ENCODE data around the gene PHKA1.
"Not testable (repeated sequence)": the region's sequence is repeated elsewhere in the genome, so short reads cannot be mapped to it uniquely, and the experiment has no call there.

The PHKA1 gene

GRCh38 chrX:72569786-72570185 lies 144.3 kb downstream of the PHKA1 start:
- no peak for TF ChIP-seq CTCF (conservative IDR thresholded peaks at IDR 0.05; ENCODE audit: low read depth, low read length)
- no peak for DNase-seq (ENCODE audit: low read depth)
- H3K4me3 ChIP-seq (ENCODE audit: low read length): no peak overlapping the region

- no peak for DNase-seq (ENCODE audit: low read depth)
- H3K4me3 ChIP-seq (ENCODE audit: low read length): no peak overlapping the region
- TF ChIP-seq CTCF (conservative IDR thresholded peaks at IDR 0.05; ENCODE audit: low read depth, low read length): no peak
Measured at GRCh38 chrX:72568406-72569092, 145.6 kb downstream of the PHKA1 start.

GRCh38 chrX:72566448-72566847 lies 147.7 kb downstream of the PHKA1 start:
- DNase-seq (ENCODE audit: low read depth): no peak
- H3K4me3 ChIP-seq (ENCODE audit: low read length): no peak overlapping the region
- no peak for TF ChIP-seq CTCF (conservative IDR thresholded peaks at IDR 0.05; ENCODE audit: low read depth, low read length)

- not testable (repeated sequence) for H3K4me3 ChIP-seq (ENCODE audit: low read length); DNase-seq (ENCODE audit: low read depth)
Measured at GRCh38 chrX:72559655-72560054, 154.5 kb downstream of the PHKA1 start.

- H3K4me3 ChIP-seq (ENCODE audit: low read length): no peak overlapping the region
- peak; percentile 76 for DNase-seq (ENCODE audit: low read depth)
- TF ChIP-seq CTCF (conservative IDR thresholded peaks at IDR 0.05; ENCODE audit: low read depth, low read length): no peak
Measured at GRCh38 chrX:72554448-72555140, 159.5 kb downstream of the PHKA1 start.

- DNase-seq (ENCODE audit: low read depth); H3K4me3 ChIP-seq (ENCODE audit: low read length): not testable (repeated sequence)
Measured at GRCh38 chrX:72552443-72552842, 161.7 kb downstream of the PHKA1 start.

- no peak for DNase-seq (ENCODE audit: low read depth)
- no peak for TF ChIP-seq CTCF (conservative IDR thresholded peaks at IDR 0.05; ENCODE audit: low read depth, low read length)
Measured at GRCh38 chrX:72545990-72546389, 168.1 kb downstream of the PHKA1 start.

GRCh38 chrX:72540318-72540717 lies 173.8 kb downstream of the PHKA1 start:
- TF ChIP-seq CTCF (conservative IDR thresholded peaks at IDR 0.05; ENCODE audit: low read depth, low read length): peak; percentile 37
- DNase-seq (ENCODE audit: low read depth): no peak
- H3K4me3 ChIP-seq (ENCODE audit: low read length): no peak overlapping the region

More at GRCh38 chrX:72545990-72546389, 168.1 kb downstream of the PHKA1 start:
- H3K4me3 ChIP-seq (ENCODE audit: low read length): no peak overlapping the region

Measured in retinal pigment epithelial cell (primary cell).